Mononuclear cell (primary cell): ENCODE measurements around the gene MTPN. TPM values are rescaled to one million over a fixed set of nuclear protein-coding genes. Genes with fewer than 3 reads are reported as not detected.

Source experiments
- H3K27me3 ChIP-seq: 2 replicates; pipeline ENCODE4 v1.6.0; 2011; ENCODE audit warnings: low read length, control low read depth; ENCODE audit not compliant: insufficient read depth
- H3K4me1 ChIP-seq: 2 replicates; pipeline ENCODE4 v1.5.1; 2011; ENCODE audit warnings: mild to moderate bottlenecking, low read length, control low read depth; ENCODE audit not compliant: insufficient read depth
- H3K4me3 ChIP-seq: 2 replicates; pipeline ENCODE4 v1.5.1; 2011; ENCODE audit warnings: mild to moderate bottlenecking, low read length, moderate library complexity
- H3K9me3 ChIP-seq: 2 replicates; pipeline ENCODE4 v1.5.1; 2011; ENCODE audit warnings: low read depth, mild to moderate bottlenecking, control low read depth, low read length
- total RNA-seq: library from RNA; depleted of rRNA; stranded (reverse); fragments of >200 nt; gene quantifications from one replicate; pipeline ENCODE4 v1.2.3, GENCODE V29; 2012

The MTPN gene
- total RNA-seq, 1 donor = 181 TPM

GRCh38 chr7:135974667-135975066 lies 2.5 kb downstream of the MTPN start:
- Histone ChIP-seq H3K4me1 (peaks cover 66% of the 10 kb centered on the region), H3K4me3 (no peak overlapping the region), H3K27me3 (no peaks in the 10 kb centered on the region), H3K9me3 (no peaks in the 10 kb centered on the region)

GRCh38 chr7:135971366-135971725 lies 5.8 kb downstream of the MTPN start:
- Histone ChIP-seq H3K4me3 (no peak overlapping the region), H3K27me3 (no peaks in the 10 kb centered on the region), H3K4me1 (peaks cover 59% of the 10 kb centered on the region), H3K9me3 (no peaks in the 10 kb centered on the region)

GRCh38 chr7:135970682-135971365 lies 6.3 kb downstream of the MTPN start:
- Histone ChIP-seq H3K4me3 (no peak overlapping the region), H3K4me1 (peaks cover 59% of the 10 kb centered on the region)

DNA sequence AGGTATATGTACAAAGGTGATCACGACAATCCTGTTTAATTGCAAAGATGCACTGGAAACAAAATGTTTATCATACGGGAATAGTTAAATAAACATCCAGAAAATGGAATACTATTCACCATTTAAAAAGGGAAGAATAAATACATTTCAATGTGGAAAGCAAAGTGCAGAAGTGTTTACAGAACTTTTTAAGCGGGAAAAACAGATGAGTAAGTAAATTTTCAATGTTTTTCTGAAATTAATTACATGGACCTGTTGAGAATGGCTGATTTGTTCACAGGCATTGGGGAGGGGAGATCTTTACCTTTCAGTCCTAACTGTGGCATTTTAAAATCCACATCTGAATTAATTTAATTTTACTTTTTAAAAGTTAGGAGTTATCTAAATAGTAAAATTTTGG lies 7.1 kb downstream of the MTPN start:
- Histone ChIP-seq H3K27me3 (no peaks in the 10 kb centered on the region), H3K4me1 (peaks cover 52% of the 10 kb centered on the region), H3K4me3 (no peak overlapping the region)

More at GRCh38 chr7:135970682-135971365, 6.3 kb downstream of the MTPN start:
- H3K27me3 ChIP-seq = no peaks in the 10 kb centered on the region
- H3K9me3 ChIP-seq = no peaks in the 10 kb centered on the region

DNA sequence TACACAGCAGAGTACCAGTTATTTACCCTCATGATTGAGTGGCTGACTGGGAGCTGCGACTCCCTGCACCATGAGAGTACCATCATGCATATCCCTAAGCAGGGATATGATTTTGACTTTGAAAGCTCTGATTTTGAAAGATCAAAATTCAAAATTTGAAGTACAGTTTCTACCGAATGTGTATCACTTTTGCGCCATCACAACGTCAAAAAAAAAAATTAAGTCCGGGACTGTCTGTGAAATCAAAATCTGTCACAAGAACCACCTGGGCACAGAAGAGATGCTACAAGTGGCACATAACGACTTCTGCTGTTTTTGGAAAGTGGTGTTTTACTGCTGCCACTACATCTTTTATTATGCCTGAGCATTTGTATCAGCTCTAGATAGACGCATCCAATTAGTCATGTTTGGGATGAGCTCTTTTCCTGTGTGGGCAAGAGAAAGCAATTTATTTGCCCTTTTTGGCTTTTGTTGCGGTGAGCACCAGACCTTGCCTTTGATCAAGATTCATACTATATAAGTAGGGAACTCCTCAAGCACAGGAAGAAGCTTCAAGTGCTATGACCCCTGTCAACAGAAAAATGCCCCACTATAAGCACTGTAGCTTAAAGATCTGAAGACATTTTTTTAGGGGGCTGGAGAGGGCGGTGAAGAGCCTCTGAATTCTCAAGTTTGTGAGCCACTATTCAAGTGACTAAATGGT lies 10.7 kb downstream of the MTPN start:
- H3K27me3 ChIP-seq = no peaks in the 10 kb centered on the region
- peaks cover 34% of the 10 kb centered on the region for H3K4me1 ChIP-seq
- no peak overlapping the region for H3K4me3 ChIP-seq
- H3K9me3 ChIP-seq = no peaks in the 10 kb centered on the region

More for the DNA sequence above, 7.1 kb downstream of the MTPN start:
- no peaks in the 10 kb centered on the region for H3K9me3 ChIP-seq

DNA sequence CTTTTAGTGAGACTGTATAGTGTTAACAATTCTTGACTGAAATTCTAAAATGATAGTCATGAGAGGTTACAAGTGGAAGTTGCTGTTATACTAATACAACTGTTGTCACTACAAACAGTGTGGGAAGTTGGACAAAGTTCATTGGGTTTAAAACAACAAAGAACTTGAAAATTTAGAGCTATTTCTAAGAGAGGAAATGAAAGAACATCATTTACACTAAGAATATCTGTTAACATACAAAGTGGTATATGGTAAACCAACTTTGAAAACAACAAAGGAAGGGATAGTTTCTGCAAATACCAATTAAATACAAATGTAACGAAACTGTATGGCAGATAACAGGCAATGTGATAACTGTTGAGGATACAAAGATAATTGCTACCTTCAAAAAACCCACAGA lies 11.6 kb downstream of the MTPN start:
- Histone ChIP-seq H3K4me3 (no peak overlapping the region), H3K27me3 (no peaks in the 10 kb centered on the region), H3K4me1 (peaks cover 33% of the 10 kb centered on the region), H3K9me3 (no peaks in the 10 kb centered on the region)

GRCh38 chr7:135964791-135965190 lies 12.4 kb downstream of the MTPN start:
- no peaks in the 10 kb centered on the region for H3K27me3 ChIP-seq
- H3K4me3 ChIP-seq = no peak overlapping the region
- H3K9me3 ChIP-seq = no peaks in the 10 kb centered on the region
- peaks cover 30% of the 10 kb centered on the region for H3K4me1 ChIP-seq

- Histone ChIP-seq H3K9me3 (no peaks in the 10 kb centered on the region), H3K4me3 (no peak overlapping the region), H3K4me1 (peaks cover 30% of the 10 kb centered on the region), H3K27me3 (no peaks in the 10 kb centered on the region)
Observed at GRCh38 chr7:135964274-135964673, 12.9 kb downstream of the MTPN start.

DNA sequence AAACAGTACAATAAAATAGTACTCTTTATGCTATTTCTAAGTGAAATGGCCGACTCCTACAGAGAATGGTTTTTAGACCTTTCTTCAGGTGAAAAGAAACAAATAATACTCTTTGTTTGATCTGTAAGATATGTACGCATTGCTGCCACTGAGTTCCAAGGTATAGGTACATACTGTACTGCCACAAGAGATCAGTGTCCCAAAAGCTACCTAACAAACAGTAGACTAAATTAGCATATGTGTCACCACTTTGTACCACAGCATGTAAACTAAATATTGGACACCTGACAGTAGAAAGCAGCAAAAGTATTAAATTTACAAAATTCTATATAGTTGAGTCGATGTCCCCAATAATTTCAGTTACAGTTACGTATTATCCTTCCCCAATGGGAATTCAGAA lies 14.4 kb downstream of the MTPN start:
- Histone ChIP-seq H3K27me3 (no peaks in the 10 kb centered on the region), H3K4me1 (peaks cover 29% of the 10 kb centered on the region), H3K4me3 (no peak overlapping the region), H3K9me3 (no peaks in the 10 kb centered on the region)

- Histone ChIP-seq H3K4me3 (no peak overlapping the region), H3K4me1 (peaks cover 20% of the 10 kb centered on the region), H3K27me3 (no peaks in the 10 kb centered on the region), H3K9me3 (no peaks in the 10 kb centered on the region)
Observed at GRCh38 chr7:135960709-135961451, 16.3 kb downstream of the MTPN start.

DNA sequence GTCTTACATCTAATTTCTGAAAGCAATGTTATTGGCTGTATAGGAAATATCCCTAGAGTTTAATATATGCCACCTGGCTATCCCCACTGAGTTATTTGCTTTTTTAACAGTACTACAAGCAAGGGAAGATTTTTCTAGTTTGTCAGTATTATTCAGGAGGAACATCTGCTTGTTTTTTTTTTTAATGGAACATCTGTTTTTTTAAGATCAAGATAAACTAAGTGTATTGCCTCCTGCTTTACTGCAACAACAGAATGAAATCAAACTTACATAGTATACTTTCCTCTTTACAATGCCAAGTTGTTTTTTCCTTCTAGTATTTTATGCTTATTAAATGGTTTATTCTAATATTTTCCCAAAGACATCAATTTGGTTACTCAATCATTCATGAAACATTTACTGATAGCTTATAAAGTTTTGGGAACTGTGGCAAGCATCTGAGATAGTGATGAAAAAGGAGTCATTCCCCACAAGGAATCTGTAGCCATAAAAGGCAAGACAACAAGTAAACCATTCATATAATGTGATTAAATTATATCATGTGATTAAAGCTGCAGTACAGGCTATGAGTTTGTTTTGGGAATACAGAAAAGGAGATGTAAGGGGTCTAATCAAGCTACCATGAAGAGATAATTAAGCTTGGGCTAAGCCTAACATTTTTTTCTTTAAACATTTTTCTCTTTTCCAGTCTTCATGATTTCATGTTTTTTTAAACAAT lies 17.4 kb downstream of the MTPN start:
- Histone ChIP-seq H3K4me3 (no peak overlapping the region), H3K9me3 (no peaks in the 10 kb centered on the region), H3K4me1 (peaks cover 18% of the 10 kb centered on the region), H3K27me3 (no peaks in the 10 kb centered on the region)

- no peaks in the 10 kb centered on the region for H3K9me3 ChIP-seq
- no peaks in the 10 kb centered on the region for H3K27me3 ChIP-seq
- H3K4me1 ChIP-seq = peaks cover 11% of the 10 kb centered on the region
- no peak overlapping the region for H3K4me3 ChIP-seq
Observed at GRCh38 chr7:135958173-135958572, 19.0 kb downstream of the MTPN start.

DNA sequence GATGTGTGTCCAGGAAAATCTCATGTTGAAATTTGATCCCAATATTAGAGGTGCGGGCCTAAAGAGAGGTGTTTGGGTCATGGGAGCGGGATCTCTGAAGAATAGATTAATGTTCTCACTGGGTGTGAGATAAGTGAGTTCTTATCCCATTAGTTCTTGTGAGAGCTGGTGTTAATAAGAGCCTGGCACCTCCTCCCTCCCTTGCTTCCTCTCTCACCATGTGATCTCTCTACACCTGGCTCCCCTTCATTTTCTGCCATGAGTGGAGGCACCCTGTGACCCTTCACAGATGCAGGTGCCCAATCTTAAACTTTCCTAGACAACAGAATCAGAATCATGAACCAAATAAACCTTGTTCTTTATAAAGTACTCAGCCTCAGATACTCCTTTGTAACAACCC lies 19.5 kb downstream of the MTPN start:
- no peaks in the 10 kb centered on the region for H3K9me3 ChIP-seq
- peaks cover 14% of the 10 kb centered on the region for H3K4me1 ChIP-seq
- H3K27me3 ChIP-seq = no peaks in the 10 kb centered on the region
- H3K4me3 ChIP-seq = no peak overlapping the region

DNA sequence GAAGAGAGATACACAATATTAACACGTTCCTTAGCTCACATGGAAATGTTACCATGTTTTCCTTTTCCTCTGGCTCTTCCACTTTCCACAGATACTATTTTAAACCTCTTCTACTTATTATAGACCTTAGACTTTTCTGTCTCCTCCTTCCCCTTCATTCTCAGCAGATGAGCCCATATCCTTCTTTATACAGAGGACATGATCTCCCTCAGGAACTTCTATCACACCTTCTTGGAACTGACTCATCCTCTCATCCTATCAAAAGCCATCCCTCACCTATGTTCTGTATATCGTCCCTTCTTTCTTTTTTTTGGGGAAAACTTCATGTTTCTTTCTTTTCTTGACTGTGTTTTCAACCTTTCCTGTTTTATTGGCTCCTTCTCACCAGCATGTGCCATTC lies 20.8 kb downstream of the MTPN start:
- Histone ChIP-seq H3K4me3 (no peak overlapping the region), H3K9me3 (no peaks in the 10 kb centered on the region), H3K4me1 (peaks cover 16% of the 10 kb centered on the region), H3K27me3 (no peaks in the 10 kb centered on the region)

DNA sequence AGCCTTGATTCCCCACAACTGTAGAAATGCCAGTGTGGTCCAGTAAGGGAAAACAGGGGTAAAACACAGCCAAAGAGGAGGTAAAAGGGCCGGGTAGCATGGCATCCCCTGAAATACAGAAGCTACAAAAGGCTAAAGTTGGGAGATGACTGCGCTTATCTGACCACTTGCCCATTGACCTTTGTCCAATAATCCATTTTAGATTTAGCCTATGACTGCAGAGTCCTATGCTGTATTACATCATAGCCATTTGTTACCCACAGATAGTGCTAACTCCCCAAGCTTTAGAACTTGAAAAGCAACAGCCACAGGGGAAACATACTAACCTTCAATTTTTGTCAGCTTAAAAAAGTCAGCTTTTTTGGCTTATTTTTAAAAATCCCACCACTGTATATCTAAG lies 26.2 kb downstream of the MTPN start:
- no peaks in the 10 kb centered on the region for H3K27me3 ChIP-seq
- H3K4me1 ChIP-seq = peaks cover 6% of the 10 kb centered on the region
- no peaks in the 10 kb centered on the region for H3K9me3 ChIP-seq
- no peak overlapping the region for H3K4me3 ChIP-seq
